Measurements from ENCODE around the gene EYA2. TPM values are rescaled to one million over a fixed set of nuclear protein-coding genes. Genes with fewer than 3 reads are reported as not detected.
"Not testable (repeated sequence)": the region's sequence is repeated elsewhere in the genome, so short reads cannot be mapped to it uniquely, and the experiment has no call there.

EYA2 gene
- total RNA-seq, 1 donor from 2014 or later, result 1.3 TPM

GRCh38 chr20:46870041-46870440 lies 24.6 kb upstream of the EYA2 start:
- peaks cover 6% of the 10 kb centered on the region for H3K4me1 Mint-ChIP-seq
- H3K27ac Mint-ChIP-seq (ENCODE audit: unreplicated experiment), result no peak overlapping the region
- no peak for DNase-seq (ENCODE audit: low read depth, low spot score)
- H3K27me3 Mint-ChIP-seq (ENCODE audit: low read depth), result peaks cover 10% of the 10 kb centered on the region
- H3K4me3 Mint-ChIP-seq, result no peak overlapping the region
- no peak for TF ChIP-seq CTCF (conservative IDR thresholded peaks at IDR 0.05)
- peaks cover 16% of the 10 kb centered on the region for H3K9me3 Mint-ChIP-seq
- peaks cover 6% of the 10 kb centered on the region for H3K36me3 Mint-ChIP-seq (ENCODE audit: low read depth)

- H3K4me1 Mint-ChIP-seq, result peaks cover 6% of the 10 kb centered on the region
- TF ChIP-seq CTCF (conservative IDR thresholded peaks at IDR 0.05), result no peak
- DNase-seq (ENCODE audit: low read depth, low spot score), result no peak
- peaks cover 6% of the 10 kb centered on the region for H3K36me3 Mint-ChIP-seq (ENCODE audit: low read depth)
- H3K27me3 Mint-ChIP-seq (ENCODE audit: low read depth), result peaks cover 4% of the 10 kb centered on the region
- peak overlapping the region; percentile 50 for H3K4me3 Mint-ChIP-seq
- H3K27ac Mint-ChIP-seq (ENCODE audit: unreplicated experiment), result no peak overlapping the region
- peaks cover 13% of the 10 kb centered on the region for H3K9me3 Mint-ChIP-seq
Measured at GRCh38 chr20:46872328-46873211, 22.1 kb upstream of the EYA2 start.

GRCh38 chr20:46875059-46875458 lies 19.6 kb upstream of the EYA2 start:
- H3K27me3 Mint-ChIP-seq (ENCODE audit: low read depth), result peaks cover 4% of the 10 kb centered on the region
- peaks cover 6% of the 10 kb centered on the region for H3K4me1 Mint-ChIP-seq
- DNase-seq (ENCODE audit: low read depth, low spot score), result no peak
- TF ChIP-seq CTCF (conservative IDR thresholded peaks at IDR 0.05), result no peak
- H3K9me3 Mint-ChIP-seq, result peaks cover 7% of the 10 kb centered on the region
- H3K36me3 Mint-ChIP-seq (ENCODE audit: low read depth), result peaks cover 6% of the 10 kb centered on the region
- no peak overlapping the region for H3K27ac Mint-ChIP-seq (ENCODE audit: unreplicated experiment)
- no peak overlapping the region for H3K4me3 Mint-ChIP-seq

GRCh38 chr20:46879386-46879785 lies 15.3 kb upstream of the EYA2 start:
- DNase-seq (ENCODE audit: low read depth, low spot score), result no peak
- no peak overlapping the region for H3K27ac Mint-ChIP-seq (ENCODE audit: unreplicated experiment)
- H3K9me3 Mint-ChIP-seq, result no peaks in the 10 kb centered on the region
- H3K4me3 Mint-ChIP-seq, result no peak overlapping the region
- no peak for TF ChIP-seq CTCF (conservative IDR thresholded peaks at IDR 0.05)
- H3K4me1 Mint-ChIP-seq, result peaks cover 11% of the 10 kb centered on the region
- H3K27me3 Mint-ChIP-seq (ENCODE audit: low read depth), result peaks cover 4% of the 10 kb centered on the region
- no peaks in the 10 kb centered on the region for H3K36me3 Mint-ChIP-seq (ENCODE audit: low read depth)

- not testable (repeated sequence) for H3K36me3 Mint-ChIP-seq (ENCODE audit: low read depth); H3K27me3 Mint-ChIP-seq (ENCODE audit: low read depth); H3K27ac Mint-ChIP-seq (ENCODE audit: unreplicated experiment); H3K4me3 Mint-ChIP-seq; DNase-seq (ENCODE audit: low read depth, low spot score); H3K9me3 Mint-ChIP-seq
- peaks cover 11% of the 10 kb centered on the region for H3K4me1 Mint-ChIP-seq
Measured at GRCh38 chr20:46879963-46880362, 14.7 kb upstream of the EYA2 start.

GRCh38 chr20:46883892-46884291 lies 10.8 kb upstream of the EYA2 start:
- H3K4me1 Mint-ChIP-seq, result peaks cover 11% of the 10 kb centered on the region
- H3K9me3 Mint-ChIP-seq, result no peaks in the 10 kb centered on the region
- H3K27ac Mint-ChIP-seq (ENCODE audit: unreplicated experiment), result peak overlapping the region; percentile 81
- peaks cover 13% of the 10 kb centered on the region for H3K27me3 Mint-ChIP-seq (ENCODE audit: low read depth)
- H3K36me3 Mint-ChIP-seq (ENCODE audit: low read depth), result no peaks in the 10 kb centered on the region
- no peak for TF ChIP-seq CTCF (conservative IDR thresholded peaks at IDR 0.05)
- no peak for DNase-seq (ENCODE audit: low read depth, low spot score)
- H3K4me3 Mint-ChIP-seq, result no peak overlapping the region

All from neural crest cell (in vitro differentiated cells).